GM23338 (cell line): Measurements from ENCODE around the gene RNU5D-1.

ENCODE experiments used
- CTCF ChIP-seq, 2 experiments: fragments of 200-600 bp in 1 of 2; sonication (generic) in 1 of 2; conservative IDR thresholded peaks; 2 replicates each; pipeline versions ENCODE4 v1.5.1 to v1.6.1; 2016 to 2017; ENCODE audit warnings: antibody characterized with exemption in 2 of 2, low read depth in 2 of 2, mild to moderate bottlenecking in 2 of 2, moderate library complexity in 1 of 2
- EZH2 ChIP-seq: fragments of 200-600 bp; sonication (generic); IDR thresholded peaks from one replicate; pipeline ENCODE4 v1.8.0; 2017; ENCODE audit warnings: antibody characterized with exemption, mild to moderate bottlenecking, low read depth; ENCODE audit not compliant: unreplicated experiment
- EZH2phosphoT487 ChIP-seq: fragments of 200-600 bp; sonication (generic); IDR thresholded peaks from one replicate; pipeline ENCODE4 v1.8.1; 2018; ENCODE audit warnings: antibody characterized with exemption; ENCODE audit not compliant: unreplicated experiment
- JUNB ChIP-seq: IDR thresholded peaks from one replicate; pipeline ENCODE4 v1.6.1; 2016; ENCODE audit warnings: antibody characterized with exemption; ENCODE audit not compliant: unreplicated experiment
- POLR2AphosphoS5 ChIP-seq: IDR thresholded peaks from 2 replicates; pipeline ENCODE4 v1.6.1; 2016; ENCODE audit warnings: antibody characterized with exemption, low read depth
- REST ChIP-seq: IDR thresholded peaks from one replicate; pipeline ENCODE4 v1.6.1; 2018; ENCODE audit warnings: antibody characterized with exemption; ENCODE audit not compliant: unreplicated experiment

GRCh38 chr1:44717156-44717555 is 13.8 kb downstream of the RNU5D-1 start:
- TF ChIP-seq CTCF (conservative IDR thresholded peaks at IDR 0.05; ENCODE audit: low read depth in 2 of 2), result no peak
- no peak for TF ChIP-seq JUNB
- TF ChIP-seq POLR2AphosphoS5, result no peak
- TF ChIP-seq EZH2, result no peak
- no peak for TF ChIP-seq EZH2phosphoT487
- no peak for TF ChIP-seq REST
